T-helper 22 cell (primary cell): ENCODE results near the gene CACNG1.

ENCODE experiments used
- DNase-seq: peaks from one replicate; pipeline ENCODE4 v3.0.0-alpha.2; 2020; ENCODE audit warnings: low read depth

Gene CACNG1

GRCh38 chr17:67051837-67052236 is 7.5 kb downstream of the CACNG1 start:
- no peak for DNase-seq

DNA sequence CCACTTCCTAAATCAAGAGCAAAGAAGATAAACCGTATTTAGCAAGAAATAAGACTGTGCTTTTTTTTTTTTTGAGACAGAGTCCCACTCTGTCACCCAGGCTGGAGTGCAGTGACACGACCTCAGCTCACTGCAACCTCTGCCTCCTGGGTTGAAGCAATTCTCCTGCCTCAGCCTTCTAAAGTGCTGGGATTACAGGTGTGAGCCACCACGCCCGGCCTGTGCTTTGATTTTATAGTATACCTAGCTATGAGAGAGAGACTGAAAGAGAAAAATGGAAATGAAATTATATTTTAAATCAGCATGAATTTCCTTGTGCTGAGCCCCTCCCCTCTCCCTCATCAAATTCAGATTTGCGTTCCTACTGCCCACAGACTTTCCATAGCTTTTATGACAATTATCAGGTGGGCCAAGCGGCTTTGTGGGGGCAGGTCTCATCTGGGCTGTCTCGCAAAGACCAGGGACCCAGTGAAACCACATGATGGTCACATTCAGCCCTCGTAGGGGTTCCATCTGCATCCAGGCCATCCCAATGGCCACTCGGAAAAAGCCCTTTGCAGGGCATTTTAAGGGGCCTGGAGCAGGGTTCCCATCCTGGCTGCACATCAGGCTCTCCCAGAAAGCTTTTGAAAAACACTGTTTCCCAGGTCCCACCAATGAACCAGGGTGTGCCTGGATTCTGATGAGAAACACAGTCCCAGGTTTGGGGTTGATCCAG is 8.5 kb downstream of the CACNG1 start:
- no peak for DNase-seq

- no peak for DNase-seq
Measured at GRCh38 chr17:67053438-67054000, 9.2 kb downstream of the CACNG1 start.

DNA sequence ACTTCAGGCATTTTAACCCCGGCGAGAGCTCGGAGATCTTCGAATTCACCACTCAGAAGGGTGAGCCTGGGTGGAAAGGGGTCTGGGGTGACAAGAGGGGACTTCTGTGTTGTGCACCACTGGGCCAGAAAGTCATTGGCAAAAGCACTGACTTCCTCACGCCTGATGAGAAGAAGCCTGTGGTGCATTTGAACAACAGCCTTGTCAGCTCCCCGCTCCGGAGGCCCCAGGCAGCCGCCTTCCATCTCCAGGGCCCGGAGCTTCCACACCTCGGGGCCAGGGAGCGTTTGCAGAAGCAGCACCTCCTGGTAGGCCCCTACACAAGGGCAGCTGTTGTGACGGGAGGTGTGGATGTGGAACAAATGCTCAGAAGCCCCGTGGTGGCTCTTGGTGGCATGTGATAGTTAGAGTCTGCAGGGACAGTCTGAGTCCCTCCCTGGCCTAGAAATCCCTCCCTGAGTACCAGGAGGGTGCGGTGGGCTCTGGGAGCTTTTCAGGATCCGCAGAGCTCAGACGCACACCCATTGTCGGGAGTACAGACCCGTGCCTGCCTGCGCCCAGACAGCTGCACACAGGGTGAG is 9.7 kb downstream of the CACNG1 start:
- no peak for DNase-seq

DNA sequence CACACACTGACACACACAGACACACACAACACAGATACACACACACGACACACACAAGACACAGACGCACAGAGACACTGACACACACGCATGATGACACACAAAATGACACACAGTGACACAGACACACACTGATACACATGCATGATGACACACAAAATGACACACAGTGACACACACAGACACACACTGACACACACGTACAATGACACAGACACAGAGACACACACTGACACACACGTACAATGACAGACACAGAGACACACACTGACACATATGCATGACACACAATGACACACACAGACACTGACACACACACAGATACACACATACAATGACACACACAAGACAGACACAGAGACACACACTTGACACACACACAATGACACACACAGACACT is 10.3 kb downstream of the CACNG1 start:
- DNase-seq: no peak

DNA sequence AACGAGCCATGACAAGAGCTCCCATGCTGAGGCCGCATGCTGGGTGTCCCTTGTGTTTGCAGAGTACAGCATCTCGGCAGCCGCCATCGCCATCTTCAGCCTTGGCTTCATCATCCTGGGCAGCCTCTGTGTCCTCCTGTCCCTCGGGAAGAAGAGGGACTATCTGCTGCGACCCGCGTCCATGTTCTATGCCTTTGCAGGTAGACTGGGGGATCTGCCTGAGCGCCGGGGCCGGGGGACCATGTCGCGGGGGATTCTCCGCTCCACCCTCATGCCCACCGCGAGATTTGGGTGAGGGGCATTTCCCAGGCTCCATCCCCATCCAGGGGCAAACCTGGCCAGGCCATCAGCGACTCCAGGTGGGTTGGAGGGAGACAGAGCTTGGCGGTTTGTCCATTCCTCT is 10.7 kb downstream of the CACNG1 start:
- DNase-seq: no peak

DNA sequence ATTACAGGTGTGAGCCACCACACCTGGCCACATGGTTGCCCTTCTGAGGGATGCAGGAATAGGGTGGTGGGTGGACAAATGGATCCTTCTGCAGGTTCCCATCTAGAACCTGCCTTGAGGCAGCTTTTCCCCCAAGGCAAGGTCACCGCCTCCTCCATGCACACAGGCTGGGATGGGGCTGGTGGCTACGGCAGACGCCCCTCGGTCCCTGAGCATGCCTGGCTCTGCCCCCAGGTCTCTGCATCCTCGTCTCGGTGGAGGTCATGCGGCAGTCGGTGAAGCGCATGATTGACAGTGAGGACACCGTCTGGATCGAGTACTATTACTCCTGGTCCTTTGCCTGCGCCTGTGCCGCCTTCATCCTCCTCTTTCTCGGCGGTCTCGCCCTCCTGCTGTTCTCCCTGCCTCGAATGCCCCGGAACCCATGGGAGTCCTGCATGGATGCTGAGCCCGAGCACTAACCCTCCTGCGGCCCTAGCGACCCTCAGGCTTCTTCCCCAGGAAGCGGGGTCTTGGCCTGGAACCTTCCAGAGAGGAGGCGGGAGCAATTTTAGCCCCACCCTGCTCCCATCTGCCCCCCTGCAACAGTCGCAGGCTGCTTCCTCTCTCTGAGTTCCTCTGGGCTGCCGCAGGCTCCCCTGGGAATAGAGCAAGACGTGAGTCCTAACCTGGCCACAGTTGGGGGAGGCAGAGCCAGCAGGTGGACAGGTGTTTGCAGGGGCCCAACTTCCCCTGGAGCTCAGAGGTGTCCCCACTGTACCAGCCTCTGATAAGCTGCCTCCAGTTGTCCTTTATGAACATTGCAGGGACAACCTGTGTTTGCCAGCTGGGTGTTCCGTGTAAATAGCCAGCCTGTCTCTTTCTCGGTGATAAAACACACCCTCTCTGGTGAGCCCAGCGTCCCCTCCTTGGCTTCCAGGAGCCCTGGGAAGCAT is 11.7 kb downstream of the CACNG1 start:
- DNase-seq: no peak

GRCh38 chr17:67056746-67057490 is 12.6 kb downstream of the CACNG1 start:
- no peak for DNase-seq

DNA sequence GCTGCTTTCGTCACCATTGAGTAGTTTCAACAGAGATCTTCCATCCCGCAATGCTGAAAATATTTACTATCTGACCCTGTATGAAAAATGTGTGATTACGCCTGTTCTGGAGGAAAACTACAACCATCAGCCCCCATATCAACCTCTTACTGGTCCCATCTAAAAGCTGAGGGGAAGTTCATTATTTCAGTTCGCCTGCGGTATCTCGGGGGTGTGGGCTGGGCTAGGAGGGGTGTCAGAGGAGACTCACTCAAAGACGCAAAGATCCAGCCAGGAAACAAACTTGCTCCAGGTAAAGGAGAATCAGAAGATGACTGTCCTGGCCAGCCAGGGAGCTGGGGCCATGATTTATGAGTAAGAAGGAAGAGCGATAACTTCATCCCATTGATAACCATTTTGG is 13.7 kb downstream of the CACNG1 start:
- DNase-seq: no peak

GRCh38 chr17:67059372-67059771 is 15.0 kb downstream of the CACNG1 start:
- no peak for DNase-seq

- DNase-seq: no peak
Measured at GRCh38 chr17:67063141-67063540, 18.8 kb downstream of the CACNG1 start.

DNA sequence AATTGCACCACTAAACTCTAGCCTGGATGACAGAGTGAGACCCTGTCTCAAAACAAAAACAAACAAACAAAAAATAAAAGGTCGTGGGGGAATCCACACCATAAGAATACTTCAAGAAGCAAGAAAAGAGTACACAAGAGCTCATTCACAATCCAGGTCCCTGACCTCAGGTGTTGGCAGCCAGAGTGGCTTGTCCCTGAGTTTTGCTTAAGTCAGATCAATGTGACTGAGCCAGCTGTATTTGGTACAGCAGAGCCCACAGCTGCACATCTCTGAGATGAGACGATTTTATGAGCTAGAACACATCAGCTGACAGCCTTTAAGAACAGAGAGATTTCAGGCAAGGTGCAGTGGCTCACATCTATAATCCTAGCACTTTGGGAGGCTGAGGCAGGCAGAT is 22.4 kb downstream of the CACNG1 start:
- no peak for DNase-seq

DNA sequence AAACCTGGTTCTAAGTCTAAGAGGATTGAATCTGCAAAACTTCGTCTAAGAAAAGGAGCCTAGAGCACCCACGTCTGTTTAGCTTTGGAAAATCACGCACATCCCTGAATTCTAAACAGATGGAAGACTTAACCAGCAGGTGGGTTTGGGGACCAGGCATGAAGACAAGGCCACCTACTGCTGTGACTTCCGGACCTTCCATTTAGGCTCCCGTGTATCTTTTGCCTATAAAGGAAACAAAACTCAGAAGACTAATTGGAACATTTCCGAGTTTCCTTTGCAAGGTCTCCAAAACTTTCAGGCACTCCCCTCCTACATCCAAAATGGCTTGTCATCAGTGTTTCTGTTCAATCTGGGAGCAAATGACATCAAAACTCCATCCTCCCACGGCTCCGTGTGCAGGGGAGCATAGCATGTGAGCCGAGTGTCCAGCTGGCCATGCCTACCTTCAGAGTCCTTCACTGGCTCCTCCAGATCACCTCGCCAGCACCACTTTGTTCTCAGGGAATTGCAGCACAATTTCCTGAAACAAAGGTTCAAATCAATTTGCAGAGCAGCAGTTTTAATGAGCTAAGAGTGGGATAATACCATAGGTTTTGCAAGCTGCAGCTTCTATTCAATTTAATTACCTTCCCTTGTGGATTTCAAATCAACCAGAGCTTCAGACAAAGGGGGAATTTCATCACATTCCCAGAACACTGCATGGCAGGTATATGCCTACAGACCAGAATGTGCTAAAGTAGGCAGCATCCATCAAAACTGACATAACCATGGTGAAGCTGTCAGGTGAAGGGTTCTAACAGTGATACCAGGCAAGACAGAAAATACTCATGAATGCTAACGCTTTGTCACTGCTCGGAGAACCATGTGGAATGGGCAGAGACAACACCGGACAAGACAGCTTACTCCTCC is 23.5 kb downstream of the CACNG1 start:
- no peak for DNase-seq

DNA sequence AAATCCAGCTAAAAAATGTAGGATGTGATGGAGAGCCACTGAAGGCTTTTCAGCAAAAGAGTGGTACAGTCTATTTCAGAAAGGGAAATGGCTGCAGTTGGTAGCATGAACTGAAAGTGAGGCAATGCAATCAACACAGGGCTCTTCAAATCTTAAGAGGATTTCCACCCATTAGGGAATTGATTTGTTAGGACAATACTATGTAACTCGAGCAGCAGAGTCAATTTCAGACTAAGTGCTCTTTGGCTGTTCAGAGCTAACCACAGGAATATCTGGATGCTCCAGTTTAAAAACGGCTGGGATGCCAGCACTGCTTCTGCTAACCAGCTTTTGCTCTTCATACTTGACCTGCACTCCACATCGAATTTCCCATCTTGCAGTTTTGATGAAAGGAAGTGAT is 24.6 kb downstream of the CACNG1 start:
- no peak for DNase-seq

GRCh38 chr17:67069603-67070136 is 25.3 kb downstream of the CACNG1 start:
- no peak for DNase-seq

GRCh38 chr17:67071595-67071994 is 27.2 kb downstream of the CACNG1 start:
- no peak for DNase-seq

DNA sequence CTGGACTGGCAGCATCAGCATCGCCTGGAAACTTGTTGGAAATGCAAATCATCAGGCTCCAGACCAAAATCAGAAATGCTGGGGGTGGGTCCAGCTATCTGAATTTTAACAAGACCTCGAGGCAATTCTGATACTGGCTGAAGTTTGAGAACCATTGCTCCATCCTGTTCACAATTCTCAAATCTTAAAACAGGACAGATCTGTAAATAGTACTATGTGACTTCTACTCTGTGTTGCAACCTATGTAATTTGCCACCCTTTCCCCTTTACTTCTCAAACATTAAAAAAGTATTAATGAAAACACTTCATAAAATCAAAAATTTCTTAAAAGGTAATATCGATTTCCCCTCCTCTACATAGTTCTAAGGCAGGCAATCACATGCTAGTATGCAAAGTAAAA is 28.5 kb downstream of the CACNG1 start:
- DNase-seq: no peak

DNA sequence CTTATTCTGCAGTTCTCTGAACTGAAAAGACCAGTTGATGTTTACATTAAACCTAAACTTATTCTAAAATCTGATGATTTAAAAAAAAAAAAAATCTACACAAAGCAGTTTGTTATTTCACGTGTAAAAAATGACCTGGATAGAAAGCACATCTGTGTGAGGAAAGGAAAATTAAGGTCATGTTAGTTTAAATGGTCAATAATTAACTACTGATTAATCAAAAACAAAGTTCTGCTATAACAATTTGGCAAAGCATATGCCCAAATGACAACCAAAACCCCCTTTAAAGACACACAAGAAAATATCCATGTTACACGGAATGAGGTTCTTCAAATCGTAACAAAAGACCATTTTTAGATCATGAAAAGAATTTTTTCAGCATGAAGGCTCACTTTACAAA is 30.4 kb downstream of the CACNG1 start:
- no peak for DNase-seq

DNA sequence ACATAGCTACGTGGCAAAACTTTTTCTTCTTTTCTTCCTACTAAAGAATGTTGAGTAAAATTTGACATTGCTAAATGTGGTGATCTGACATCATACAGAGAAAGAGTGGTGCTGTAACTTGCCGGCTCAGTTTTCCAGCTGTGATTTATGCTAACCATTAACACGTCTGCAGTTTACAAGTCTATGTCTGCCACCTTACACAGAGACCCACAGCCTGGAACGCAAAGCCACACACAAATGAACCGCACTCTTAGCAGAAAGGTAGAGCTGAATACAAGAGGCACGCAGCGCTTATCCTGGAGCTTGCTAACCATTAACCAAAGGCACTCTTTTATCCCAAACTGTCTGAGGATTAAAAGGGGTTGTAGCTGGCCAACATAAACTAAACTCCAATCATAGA is 31.9 kb downstream of the CACNG1 start:
- DNase-seq: no peak

DNA sequence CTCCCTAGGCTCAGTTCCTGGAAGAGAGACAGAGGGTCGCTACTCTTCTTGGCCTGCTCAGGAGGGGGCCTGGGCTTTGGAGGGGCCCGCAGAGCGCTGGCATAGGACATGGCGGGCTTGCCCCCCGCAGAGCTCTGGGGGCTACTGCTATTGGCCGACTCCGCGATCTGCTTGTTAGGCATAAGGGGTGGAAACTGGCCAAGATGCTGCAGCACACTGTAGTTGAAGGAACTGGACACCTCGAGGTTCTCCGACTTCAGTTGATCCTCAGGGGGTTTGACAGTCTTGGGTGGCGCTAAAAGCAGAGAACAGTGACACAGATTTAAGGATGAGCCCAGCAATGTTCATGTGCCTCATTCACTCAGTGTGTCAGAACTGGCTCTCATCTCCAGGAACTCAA is 33.9 kb downstream of the CACNG1 start:
- DNase-seq: no peak

DNA sequence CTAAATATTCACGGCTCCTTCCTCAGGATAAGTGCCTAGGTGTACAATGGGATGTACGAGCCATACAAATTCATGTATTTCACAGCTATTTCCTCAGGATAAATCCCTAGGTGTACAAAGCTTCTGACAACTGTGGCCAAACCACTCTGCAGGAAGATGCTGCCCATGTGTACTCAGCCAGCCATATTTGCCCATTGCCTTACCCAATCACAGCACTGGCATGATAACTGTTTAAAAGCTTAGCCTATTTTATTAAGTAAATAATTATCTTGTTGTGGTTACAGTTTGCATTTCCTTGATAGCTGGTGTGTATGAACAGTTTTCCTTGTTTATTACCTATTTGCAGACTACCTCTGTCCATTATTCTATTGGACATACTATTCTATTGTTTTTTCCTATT is 35.1 kb downstream of the CACNG1 start:
- no peak for DNase-seq
